Measurements from ENCODE around the gene DCAF17. TPM values are rescaled to one million over a fixed set of nuclear protein-coding genes. Genes with fewer than 3 reads are reported as not detected.
A peak's percentile ranks its signal among the peaks of the same experiment; 100 is the strongest.

The DCAF17 gene
- total and polyA plus RNA-seq, 3 experiments from 2014 or later = 11.6 to 19.8 (median 19.3) TPM

DNA sequence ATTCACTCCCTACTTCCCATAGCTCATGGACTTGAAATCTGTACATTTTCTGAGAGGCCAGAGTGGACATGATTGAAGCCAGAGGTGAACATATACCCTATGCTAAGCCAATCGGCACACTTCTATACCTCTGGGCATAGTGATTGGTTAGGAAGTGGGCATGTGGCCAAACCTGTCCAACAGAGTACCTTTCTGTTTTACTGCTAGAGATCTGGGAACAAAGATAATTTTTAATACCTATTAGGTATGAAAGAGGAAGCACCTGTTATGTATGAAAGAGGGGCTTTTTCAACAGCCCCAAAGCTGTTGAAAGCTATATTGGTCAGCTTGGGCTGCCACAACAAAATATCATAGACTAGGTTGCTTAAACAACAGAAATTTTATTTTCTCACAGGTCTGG is 28.0 kb upstream of the DCAF17 start:
- H3K36me3 ChIP-seq (ENCODE audit: insufficient read depth, low read length) = no peaks in the 10 kb centered on the region
- POLR2A ChIA-PET = no interaction called here
- no peaks in the 10 kb centered on the region for H3K4me1 ChIP-seq (ENCODE audit: insufficient read depth, low read length)
- no peak for DNase-seq
- no peak overlapping the region for H3K27ac Mint-ChIP-seq
- peaks cover 29 to 56% (median 36%) of the 10 kb centered on the region in 3 donors for H3K4me1 Mint-ChIP-seq
- no peaks in the 10 kb centered on the region for H3K27me3 ChIP-seq (ENCODE audit: insufficient read depth, low read length, poor library complexity, severe bottlenecking)
- no peak overlapping the region for H3K27ac ChIP-seq (ENCODE audit: low read depth, low read length)
- CTCF ChIA-PET = no interaction called here
- H3K27me3 Mint-ChIP-seq = no peaks in the 10 kb centered on the region
- H3K4me3 Mint-ChIP-seq = no peak overlapping the region
- no peaks in the 10 kb centered on the region for H3K9me3 ChIP-seq (ENCODE audit: low read length)
- H3K4me3 ChIP-seq (ENCODE audit: low read length) = no peak overlapping the region
- peaks cover 2 to 9% (median 4%) of the 10 kb centered on the region in 5 donors for H3K9me3 Mint-ChIP-seq
- peaks cover 3 to 10% (median 4%) of the 10 kb centered on the region in 3 donors for H3K36me3 Mint-ChIP-seq

- ChIA-PET POLR2A (no interaction called here), CTCF (interaction anchor here (1.8 kb wide), 1 partner anchor 9 kb away, joined by 4 read pairs; no protein-coding TSS in a partner anchor)
- no peak for DNase-seq
- Histone ChIP-seq H3K9me3 (ENCODE audit: low read length) (no peaks in the 10 kb centered on the region), H3K4me3 (ENCODE audit: low read length) (no peak overlapping the region), H3K27ac (ENCODE audit: low read depth, low read length) (no peak overlapping the region), H3K36me3 (ENCODE audit: insufficient read depth, low read length) (no peaks in the 10 kb centered on the region), H3K27me3 (ENCODE audit: insufficient read depth, low read length, poor library complexity, severe bottlenecking) (no peaks in the 10 kb centered on the region), H3K4me1 (ENCODE audit: insufficient read depth, low read length) (no peaks in the 10 kb centered on the region)
- H3K27me3 Mint-ChIP-seq = no peaks in the 10 kb centered on the region
- peak overlapping the region in 1 of 7 donors; percentile 1 for H3K4me3 Mint-ChIP-seq
- H3K27ac Mint-ChIP-seq = peak overlapping the region in 3 of 8 donors; percentile 2 to 48 (median 14)
- peaks cover 0 to 2% (median 0%) of the 10 kb centered on the region in 5 donors for H3K9me3 Mint-ChIP-seq
- peaks cover 29 to 57% (median 37%) of the 10 kb centered on the region in 3 donors for H3K4me1 Mint-ChIP-seq
- peaks cover 0 to 3% (median 2%) of the 10 kb centered on the region in 3 donors for H3K36me3 Mint-ChIP-seq
These were observed 26.9 kb upstream of the DCAF17 start for GRCh38 chr2:171407030-171407675.

DNA sequence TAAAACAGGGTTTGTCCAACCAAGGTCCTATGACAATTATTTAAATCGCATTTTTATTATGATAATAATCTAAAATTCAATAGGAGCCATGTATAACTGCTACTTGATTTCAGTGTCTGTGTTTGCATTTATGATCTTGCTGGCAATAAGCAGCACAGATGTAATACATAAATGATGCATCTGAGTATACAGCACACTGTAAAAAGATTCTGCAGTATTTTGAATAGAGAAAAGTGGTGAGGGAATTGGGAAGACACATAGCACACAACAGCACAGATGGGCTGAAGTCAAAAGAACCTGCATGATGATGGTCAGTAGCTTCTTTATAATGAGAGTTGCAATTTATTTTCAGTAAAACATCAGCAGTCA is 26.4 kb upstream of the DCAF17 start:
- H3K9me3 ChIP-seq (ENCODE audit: low read length) = no peaks in the 10 kb centered on the region
- Mint-ChIP-seq H3K27ac (no peak overlapping the region), H3K4me3 (no peak overlapping the region), H3K4me1 (peaks cover 29 to 57% (median 37%) of the 10 kb centered on the region in 3 donors), H3K9me3 (no peaks in the 10 kb centered on the region), H3K27me3 (no peaks in the 10 kb centered on the region), H3K36me3 (peaks cover 0 to 2% (median 0%) of the 10 kb centered on the region in 3 donors)
- no peak overlapping the region for H3K4me3 ChIP-seq (ENCODE audit: low read length)
- no peak overlapping the region for H3K27ac ChIP-seq (ENCODE audit: low read depth, low read length)
- CTCF ChIA-PET = interaction anchor here (0.6 to 1.8 kb wide), 2 partner anchors 9 to 10 kb away, joined by 3 to 4 read pairs; no protein-coding TSS in a partner anchor
- H3K36me3 ChIP-seq (ENCODE audit: insufficient read depth, low read length) = no peaks in the 10 kb centered on the region
- no peaks in the 10 kb centered on the region for H3K27me3 ChIP-seq (ENCODE audit: insufficient read depth, low read length, poor library complexity, severe bottlenecking)
- DNase-seq = no peak
- no peaks in the 10 kb centered on the region for H3K4me1 ChIP-seq (ENCODE audit: insufficient read depth, low read length)
- POLR2A ChIA-PET = no interaction called here

DNA sequence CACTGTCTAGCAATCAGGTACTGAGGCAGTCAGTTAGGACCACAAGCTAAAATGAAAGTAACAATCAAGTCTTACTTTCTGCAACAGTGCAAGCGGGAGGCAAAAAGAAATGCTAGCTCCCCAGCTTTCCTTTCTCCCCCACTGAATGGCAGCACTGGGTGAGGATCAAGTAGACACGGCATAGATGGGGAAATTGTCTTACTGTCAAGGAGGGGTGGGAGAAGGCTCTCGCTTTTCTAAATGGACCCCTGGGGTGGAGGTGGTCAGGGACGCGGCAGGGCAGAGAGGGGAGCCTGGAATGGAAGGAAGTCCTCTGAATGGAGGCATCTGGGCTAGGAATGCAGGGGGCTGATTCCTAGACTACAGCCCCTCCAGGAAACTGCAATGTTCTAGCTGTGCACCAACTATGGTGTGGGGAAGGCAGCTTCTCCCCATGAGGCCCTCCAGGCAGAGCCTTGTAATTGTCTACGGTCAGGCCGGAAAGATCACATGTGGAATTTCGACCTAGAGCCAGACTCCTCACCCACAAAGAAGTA is 24.5 kb upstream of the DCAF17 start:
- Mint-ChIP-seq H3K4me3 (peak overlapping the region; percentile 27 to 87 (median 82)), H3K9me3 (no peaks in the 10 kb centered on the region), H3K27ac (peak overlapping the region in 7 of 8 donors; percentile 43 to 83 (median 76)), H3K27me3 (no peaks in the 10 kb centered on the region), H3K4me1 (peaks cover 29 to 49% (median 37%) of the 10 kb centered on the region in 3 donors), H3K36me3 (peaks cover 0 to 2% (median 2%) of the 10 kb centered on the region in 3 donors)
- Histone ChIP-seq H3K9me3 (ENCODE audit: low read length) (no peaks in the 10 kb centered on the region), H3K36me3 (ENCODE audit: insufficient read depth, low read length) (no peaks in the 10 kb centered on the region), H3K4me3 (ENCODE audit: low read length) (no peak overlapping the region), H3K27me3 (ENCODE audit: insufficient read depth, low read length, poor library complexity, severe bottlenecking) (no peaks in the 10 kb centered on the region), H3K4me1 (ENCODE audit: insufficient read depth, low read length) (no peaks in the 10 kb centered on the region), H3K27ac (ENCODE audit: low read depth, low read length) (no peak overlapping the region)
- ChIA-PET CTCF (interaction anchor here (0.7 to 2.2 kb wide), 2 partner anchors 250 to 481 kb away, joined by 3 to 9 read pairs; partner anchors contain the start of gene GORASP2), POLR2A (no interaction called here)
- no peak for DNase-seq

DNA sequence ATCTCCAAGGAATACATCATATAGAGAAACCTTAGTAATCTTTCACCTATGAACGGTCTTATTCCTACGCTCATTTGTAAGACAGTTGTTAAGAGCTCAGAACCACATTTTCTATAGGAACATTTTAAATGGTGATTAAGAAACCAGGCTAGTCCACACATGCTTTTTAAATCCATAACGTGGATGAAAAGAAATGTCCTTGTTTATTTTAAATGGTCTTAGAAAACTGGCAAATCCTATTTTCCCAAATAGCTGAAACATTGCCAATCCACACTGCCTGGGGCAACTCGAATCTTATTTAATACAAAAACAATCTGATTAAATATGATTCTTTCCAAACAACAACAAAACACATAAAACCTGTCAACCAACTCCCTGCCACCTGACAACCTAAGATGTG is 23.9 kb upstream of the DCAF17 start:
- Mint-ChIP-seq H3K27ac (peak overlapping the region in 2 of 8 donors; percentile 48 to 68), H3K4me3 (no peak overlapping the region), H3K4me1 (peaks cover 24 to 44% (median 40%) of the 10 kb centered on the region in 3 donors), H3K36me3 (peaks cover 0 to 3% (median 0%) of the 10 kb centered on the region in 3 donors), H3K9me3 (no peaks in the 10 kb centered on the region), H3K27me3 (no peaks in the 10 kb centered on the region)
- CTCF ChIA-PET = interaction anchor here (1.2 to 2.2 kb wide), 2 partner anchors 323 to 481 kb away, joined by 4 to 9 read pairs; partner anchors contain the start of gene GORASP2
- POLR2A ChIA-PET = no interaction called here
- Histone ChIP-seq H3K4me3 (ENCODE audit: low read length) (no peak overlapping the region), H3K4me1 (ENCODE audit: insufficient read depth, low read length) (no peaks in the 10 kb centered on the region), H3K27ac (ENCODE audit: low read depth, low read length) (no peak overlapping the region), H3K27me3 (ENCODE audit: insufficient read depth, low read length, poor library complexity, severe bottlenecking) (no peaks in the 10 kb centered on the region), H3K9me3 (ENCODE audit: low read length) (no peaks in the 10 kb centered on the region), H3K36me3 (ENCODE audit: insufficient read depth, low read length) (no peaks in the 10 kb centered on the region)
- DNase-seq = no peak

DNA sequence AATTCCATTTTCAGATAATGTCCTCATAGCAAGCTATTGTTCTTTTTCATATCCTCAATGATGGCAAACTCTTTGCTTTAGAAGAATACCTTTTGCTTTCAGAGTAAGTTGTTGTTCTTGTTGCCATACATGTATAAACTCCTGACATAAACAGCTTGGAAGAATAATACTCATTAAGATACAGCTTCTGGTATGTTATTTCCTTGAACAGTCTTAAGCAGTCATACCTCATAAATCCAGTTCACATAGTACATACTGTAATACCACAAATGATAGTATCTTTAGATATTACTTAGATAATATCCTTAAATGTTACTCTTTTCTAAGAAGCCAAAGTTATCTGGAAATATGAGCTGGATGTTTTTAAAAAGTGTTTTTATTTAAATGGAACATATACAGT is 23.4 kb upstream of the DCAF17 start:
- no peaks in the 10 kb centered on the region for H3K36me3 ChIP-seq (ENCODE audit: insufficient read depth, low read length)
- no peak for DNase-seq
- no peak overlapping the region for H3K4me3 ChIP-seq (ENCODE audit: low read length)
- Mint-ChIP-seq H3K36me3 (peaks cover 0 to 3% (median 0%) of the 10 kb centered on the region in 3 donors), H3K27me3 (no peaks in the 10 kb centered on the region), H3K27ac (peak overlapping the region in 2 of 8 donors; percentile 48 to 68), H3K4me1 (peaks cover 20 to 40% (median 38%) of the 10 kb centered on the region in 3 donors), H3K4me3 (no peak overlapping the region), H3K9me3 (no peaks in the 10 kb centered on the region)
- no peaks in the 10 kb centered on the region for H3K9me3 ChIP-seq (ENCODE audit: low read length)
- no peaks in the 10 kb centered on the region for H3K27me3 ChIP-seq (ENCODE audit: insufficient read depth, low read length, poor library complexity, severe bottlenecking)
- ChIA-PET CTCF (interaction anchor here (1.2 to 2.2 kb wide), 2 partner anchors 324 to 482 kb away, joined by 4 to 9 read pairs; partner anchors contain the start of gene GORASP2), POLR2A (no interaction called here)
- H3K4me1 ChIP-seq (ENCODE audit: insufficient read depth, low read length) = no peaks in the 10 kb centered on the region
- H3K27ac ChIP-seq (ENCODE audit: low read depth, low read length) = no peak overlapping the region

DNA sequence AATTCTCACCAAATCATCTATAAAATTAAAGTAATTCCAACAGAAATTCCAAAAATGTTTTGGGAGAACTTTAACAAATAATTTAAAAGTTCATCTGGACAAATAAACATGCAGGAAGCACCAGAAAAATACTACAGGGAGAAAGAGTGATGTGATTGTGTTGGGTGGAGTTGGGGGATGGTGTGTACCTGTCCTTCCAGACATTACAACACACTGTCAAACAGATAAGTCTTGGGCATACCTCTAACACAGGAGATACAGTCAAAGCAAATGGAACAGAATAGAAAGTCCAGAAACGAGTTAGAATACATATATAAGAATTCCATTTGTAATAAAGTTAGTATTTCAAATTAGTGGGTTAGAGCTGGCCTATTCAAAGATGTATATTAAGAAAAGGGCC is 22.8 kb upstream of the DCAF17 start:
- H3K27ac ChIP-seq (ENCODE audit: low read depth, low read length) = no peak overlapping the region
- no peak overlapping the region for H3K27ac Mint-ChIP-seq
- ChIA-PET CTCF (interaction anchor here (1.2 kb wide), 1 partner anchor 324 kb away, joined by 4 read pairs; no protein-coding TSS in a partner anchor), POLR2A (no interaction called here)
- no peaks in the 10 kb centered on the region for H3K27me3 Mint-ChIP-seq
- H3K4me1 ChIP-seq (ENCODE audit: insufficient read depth, low read length) = peaks cover 4% of the 10 kb centered on the region
- H3K36me3 ChIP-seq (ENCODE audit: insufficient read depth, low read length) = no peaks in the 10 kb centered on the region
- no peaks in the 10 kb centered on the region for H3K9me3 Mint-ChIP-seq
- H3K4me1 Mint-ChIP-seq = peaks cover 20 to 41% (median 39%) of the 10 kb centered on the region in 3 donors
- H3K36me3 Mint-ChIP-seq = peaks cover 0 to 3% (median 0%) of the 10 kb centered on the region in 3 donors
- DNase-seq = no peak
- no peaks in the 10 kb centered on the region for H3K27me3 ChIP-seq (ENCODE audit: insufficient read depth, low read length, poor library complexity, severe bottlenecking)
- H3K9me3 ChIP-seq (ENCODE audit: low read length) = no peaks in the 10 kb centered on the region
- H3K4me3 Mint-ChIP-seq = no peak overlapping the region
- no peak overlapping the region for H3K4me3 ChIP-seq (ENCODE audit: low read length)

DNA sequence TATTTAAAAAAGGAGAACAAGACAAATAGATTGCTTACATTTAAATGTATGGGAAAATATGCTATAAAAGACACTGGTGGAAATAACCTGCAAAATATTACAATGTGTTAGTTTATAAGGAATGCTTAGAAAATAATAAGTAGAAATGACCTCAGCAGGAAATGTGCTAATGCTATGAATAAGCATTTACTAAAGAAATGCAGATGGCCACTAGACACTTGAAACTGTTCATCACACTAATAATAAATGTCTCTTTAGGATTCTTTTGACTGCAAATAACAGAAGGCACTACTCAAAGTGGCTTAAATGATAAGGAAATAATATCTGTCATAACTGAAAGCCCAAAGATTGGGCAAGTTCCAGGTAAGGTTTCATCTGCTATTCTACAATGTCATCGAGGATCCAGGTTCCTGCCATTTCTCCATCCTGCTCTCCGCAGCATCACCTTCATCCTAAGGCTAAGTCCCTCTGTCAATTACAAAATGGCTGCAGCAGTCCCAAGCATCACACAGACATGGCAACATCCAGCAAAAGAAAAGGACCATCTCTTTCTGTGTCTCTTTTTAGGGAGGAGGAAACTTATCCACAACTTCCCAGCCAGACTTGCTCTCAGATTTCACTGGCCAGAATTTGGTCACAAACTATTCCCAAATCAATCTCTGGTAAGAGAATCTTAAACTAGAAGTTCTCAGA is 22.1 kb upstream of the DCAF17 start:
- Mint-ChIP-seq H3K27ac (peak overlapping the region in 2 of 8 donors; percentile 43 to 49), H3K27me3 (no peaks in the 10 kb centered on the region), H3K9me3 (no peaks in the 10 kb centered on the region), H3K4me1 (peaks cover 18 to 38% (median 36%) of the 10 kb centered on the region in 3 donors), H3K4me3 (no peak overlapping the region), H3K36me3 (peaks cover 0 to 3% (median 0%) of the 10 kb centered on the region in 3 donors)
- H3K4me3 ChIP-seq (ENCODE audit: low read length) = no peak overlapping the region
- H3K27ac ChIP-seq (ENCODE audit: low read depth, low read length) = no peak overlapping the region
- no peaks in the 10 kb centered on the region for H3K27me3 ChIP-seq (ENCODE audit: insufficient read depth, low read length, poor library complexity, severe bottlenecking)
- ChIA-PET POLR2A (no interaction called here), CTCF (no interaction called here)
- no peaks in the 10 kb centered on the region for H3K9me3 ChIP-seq (ENCODE audit: low read length)
- no peak for DNase-seq
- peaks cover 4% of the 10 kb centered on the region for H3K4me1 ChIP-seq (ENCODE audit: insufficient read depth, low read length)
- no peaks in the 10 kb centered on the region for H3K36me3 ChIP-seq (ENCODE audit: insufficient read depth, low read length)

Measured in CD8-positive, alpha-beta memory T cell (primary cell).